Activated T-cell treated with anti-CD3 and anti-CD28 coated beads, Interleukin-2, amount 50 U/mL, for 24 hours (primary cell): ENCODE data around the gene KRT85.
"Not testable (repeated sequence)": the region's sequence is repeated elsewhere in the genome, so short reads cannot be mapped to it uniquely, and the experiment has no call there.

Experiments
- DNase-seq: peaks from one replicate; pipeline ENCODE4 v3.0.0-alpha.2; 2020
- H3K27ac Mint-ChIP-seq: 2 replicates; pipeline ENCODE4 v1.8.0; 2020; ENCODE audit warnings: mild to moderate bottlenecking, mixed read lengths
- H3K27me3 Mint-ChIP-seq: 2 replicates; pipeline ENCODE4 v1.8.0; 2020; ENCODE audit warnings: mixed read lengths
- H3K36me3 Mint-ChIP-seq: 2 replicates; pipeline ENCODE4 v1.8.0; 2020; ENCODE audit warnings: low read depth, mixed read lengths
- H3K4me1 Mint-ChIP-seq: 2 replicates; pipeline ENCODE4 v1.8.0; 2020; ENCODE audit warnings: low read depth, mixed read lengths
- H3K4me3 Mint-ChIP-seq: 2 replicates; pipeline ENCODE4 v1.8.0; 2020; ENCODE audit warnings: mild to moderate bottlenecking, moderate library complexity, mixed read lengths
- H3K9me3 Mint-ChIP-seq: 2 replicates; pipeline ENCODE4 v1.8.0; 2020; ENCODE audit warnings: mixed read lengths

KRT85 gene

GRCh38 chr12:52366738-52367485, at the start of gene KRT85:
Gene KRT85, minus strand, starts transcription at chr12:52367481. Its CDS starts 76 bp downstream, at chr12:52367405.
- Mint-ChIP-seq H3K27ac (no peak within 1 kb of the TSS), H3K4me3 (no peak within 1 kb of the TSS), H3K4me1 (no peaks in the 10 kb centered on the region), H3K27me3 (peaks cover 15% of the 10 kb centered on the region), H3K9me3 (no peaks in the 10 kb centered on the region), H3K36me3 (no peaks in the 10 kb centered on the region)
- no peak for DNase-seq

- DNase-seq = no peak
- peaks cover 5% of the 10 kb centered on the region for H3K27me3 Mint-ChIP-seq
- no peak overlapping the region for H3K27ac Mint-ChIP-seq
- no peak overlapping the region for H3K4me3 Mint-ChIP-seq
- no peaks in the 10 kb centered on the region for H3K36me3 Mint-ChIP-seq
- H3K4me1 Mint-ChIP-seq = no peaks in the 10 kb centered on the region
- H3K9me3 Mint-ChIP-seq = no peaks in the 10 kb centered on the region
These were observed 49.5 kb upstream of the KRT85 start for GRCh38 chr12:52416795-52417194.

GRCh38 chr12:52415870-52416750, 48.8 kb upstream of the KRT85 start:
- Mint-ChIP-seq H3K9me3 (no peaks in the 10 kb centered on the region), H3K4me1 (no peaks in the 10 kb centered on the region), H3K4me3 (no peak overlapping the region), H3K36me3 (no peaks in the 10 kb centered on the region), H3K27me3 (peaks cover 5% of the 10 kb centered on the region), H3K27ac (no peak overlapping the region)
- no peak for DNase-seq

GRCh38 chr12:52414936-52415335, 47.7 kb upstream of the KRT85 start:
- Mint-ChIP-seq H3K4me3 (no peak overlapping the region), H3K36me3 (no peaks in the 10 kb centered on the region)

GRCh38 chr12:52413782-52414345, 46.6 kb upstream of the KRT85 start:
- no peak overlapping the region for H3K4me3 Mint-ChIP-seq

More at GRCh38 chr12:52414936-52415335, 47.7 kb upstream of the KRT85 start:
- no peaks in the 10 kb centered on the region for H3K9me3 Mint-ChIP-seq
- no peak overlapping the region for H3K27ac Mint-ChIP-seq
- no peaks in the 10 kb centered on the region for H3K4me1 Mint-ChIP-seq
- DNase-seq = no peak
- peaks cover 5% of the 10 kb centered on the region for H3K27me3 Mint-ChIP-seq

GRCh38 chr12:52413202-52413601, 45.9 kb upstream of the KRT85 start:
- Mint-ChIP-seq H3K4me1 (no peaks in the 10 kb centered on the region), H3K4me3 (no peak overlapping the region), H3K9me3 (no peaks in the 10 kb centered on the region), H3K36me3 (no peaks in the 10 kb centered on the region), H3K27ac (no peak overlapping the region), H3K27me3 (peaks cover 5% of the 10 kb centered on the region)
- no peak for DNase-seq

More at GRCh38 chr12:52413782-52414345, 46.6 kb upstream of the KRT85 start:
- no peaks in the 10 kb centered on the region for H3K4me1 Mint-ChIP-seq
- no peak overlapping the region for H3K27ac Mint-ChIP-seq
- H3K9me3 Mint-ChIP-seq = no peaks in the 10 kb centered on the region
- peaks cover 5% of the 10 kb centered on the region for H3K27me3 Mint-ChIP-seq
- no peak for DNase-seq
- H3K36me3 Mint-ChIP-seq = no peaks in the 10 kb centered on the region

GRCh38 chr12:52411815-52412214, 44.5 kb upstream of the KRT85 start:
- H3K4me3 Mint-ChIP-seq = no peak overlapping the region
- H3K4me1 Mint-ChIP-seq = no peaks in the 10 kb centered on the region
- no peaks in the 10 kb centered on the region for H3K9me3 Mint-ChIP-seq
- no peak overlapping the region for H3K27ac Mint-ChIP-seq
- DNase-seq = no peak
- no peaks in the 10 kb centered on the region for H3K36me3 Mint-ChIP-seq
- peaks cover 5% of the 10 kb centered on the region for H3K27me3 Mint-ChIP-seq

- not testable (repeated sequence) for H3K9me3 Mint-ChIP-seq, H3K27ac Mint-ChIP-seq, DNase-seq, H3K36me3 Mint-ChIP-seq, H3K4me1 Mint-ChIP-seq, H3K27me3 Mint-ChIP-seq, H3K4me3 Mint-ChIP-seq
These were observed 43.4 kb upstream of the KRT85 start for GRCh38 chr12:52410589-52411248.

GRCh38 chr12:52407918-52408317, 40.6 kb upstream of the KRT85 start:
- no peak for DNase-seq
- Mint-ChIP-seq H3K36me3 (no peaks in the 10 kb centered on the region), H3K4me3 (no peak overlapping the region), H3K27ac (no peak overlapping the region), H3K4me1 (no peaks in the 10 kb centered on the region), H3K9me3 (no peaks in the 10 kb centered on the region), H3K27me3 (peaks cover under 1% of the 10 kb centered on the region)

- Mint-ChIP-seq H3K36me3 (no peaks in the 10 kb centered on the region), H3K9me3 (no peaks in the 10 kb centered on the region), H3K27me3 (no peaks in the 10 kb centered on the region), H3K4me1 (no peaks in the 10 kb centered on the region), H3K4me3 (no peak within 1 kb of the TSS), H3K27ac (no peak within 1 kb of the TSS)
- no peak for DNase-seq
These were observed 38.7 kb upstream of the KRT85 start, which contains the start of gene KRT82 for GRCh38 chr12:52405922-52406385. Gene KRT82, minus strand, starts transcription at chr12:52406335. Its CDS starts 58 bp downstream, at chr12:52406277.

GRCh38 chr12:52404951-52405350, 37.7 kb upstream of the KRT85 start:
- H3K27ac Mint-ChIP-seq = no peak overlapping the region
- H3K4me3 Mint-ChIP-seq = no peak overlapping the region
- DNase-seq = no peak
- no peaks in the 10 kb centered on the region for H3K36me3 Mint-ChIP-seq
- no peaks in the 10 kb centered on the region for H3K27me3 Mint-ChIP-seq
- H3K4me1 Mint-ChIP-seq = no peaks in the 10 kb centered on the region
- H3K9me3 Mint-ChIP-seq = no peaks in the 10 kb centered on the region

- H3K4me3 Mint-ChIP-seq = no peak overlapping the region
- no peaks in the 10 kb centered on the region for H3K27me3 Mint-ChIP-seq
- no peak for DNase-seq
- H3K36me3 Mint-ChIP-seq = no peaks in the 10 kb centered on the region
- H3K9me3 Mint-ChIP-seq = no peaks in the 10 kb centered on the region
- no peak overlapping the region for H3K27ac Mint-ChIP-seq
- no peaks in the 10 kb centered on the region for H3K4me1 Mint-ChIP-seq
These were observed 36.3 kb upstream of the KRT85 start for GRCh38 chr12:52403561-52403960.

GRCh38 chr12:52402873-52403540, 35.7 kb upstream of the KRT85 start:
- H3K36me3 Mint-ChIP-seq = no peaks in the 10 kb centered on the region
- DNase-seq = no peak
- H3K9me3 Mint-ChIP-seq = no peaks in the 10 kb centered on the region
- no peaks in the 10 kb centered on the region for H3K27me3 Mint-ChIP-seq
- no peak overlapping the region for H3K4me3 Mint-ChIP-seq
- H3K4me1 Mint-ChIP-seq = no peaks in the 10 kb centered on the region
- H3K27ac Mint-ChIP-seq = no peak overlapping the region

- DNase-seq = no peak
- Mint-ChIP-seq H3K9me3 (no peaks in the 10 kb centered on the region), H3K27me3 (no peaks in the 10 kb centered on the region), H3K36me3 (no peaks in the 10 kb centered on the region), H3K4me1 (no peaks in the 10 kb centered on the region), H3K4me3 (no peak overlapping the region), H3K27ac (no peak overlapping the region)
These were observed 35.1 kb upstream of the KRT85 start for GRCh38 chr12:52402377-52402776.
